IPS DF 4.7 (cell line): ENCODE measurements around the gene DNAAF1.
"Not testable (repeated sequence)": the region's sequence is repeated elsewhere in the genome, so short reads cannot be mapped to it uniquely, and the experiment has no call there.

Source experiments
- DNase-seq: peaks from one replicate; pipeline ENCODE4 v3.0.0-alpha.2; 2013; ENCODE audit warnings: low spot score; ENCODE audit errors: extremely low read depth

DNAAF1 gene

DNA sequence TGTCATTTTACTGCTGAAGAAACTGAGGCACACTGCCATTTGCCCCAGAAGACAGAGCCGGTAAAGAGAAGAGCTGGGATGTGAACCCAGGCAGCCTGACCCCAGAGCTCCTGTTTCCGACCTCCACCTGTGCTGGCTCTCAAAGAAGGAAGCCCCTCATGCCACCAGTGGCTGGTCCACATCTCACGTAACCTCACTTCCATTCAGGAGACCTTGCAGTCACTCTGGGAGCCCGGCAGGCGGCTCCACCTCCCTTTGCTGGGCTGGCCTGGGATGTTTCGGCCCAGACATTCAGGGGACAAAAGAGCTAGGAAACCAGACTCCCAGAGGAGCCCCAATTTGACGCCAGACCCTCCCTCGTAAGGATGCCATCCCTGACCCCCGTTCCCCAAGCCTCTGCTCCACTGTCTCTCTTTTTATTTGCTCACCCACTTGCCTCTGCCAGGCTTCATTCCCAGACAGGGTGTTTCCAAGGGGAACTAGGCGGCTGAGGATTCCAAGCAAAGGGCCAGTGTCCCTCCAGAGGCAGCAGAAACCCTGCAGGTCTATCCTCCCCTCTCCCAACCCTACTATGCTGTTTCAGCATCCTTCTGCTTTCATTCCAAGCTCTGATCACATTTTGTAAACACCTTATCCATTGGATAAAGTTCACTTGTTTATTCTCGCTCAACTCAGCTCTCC lies 38.9 kb downstream of the DNAAF1 start:
- no peak for DNase-seq

DNA sequence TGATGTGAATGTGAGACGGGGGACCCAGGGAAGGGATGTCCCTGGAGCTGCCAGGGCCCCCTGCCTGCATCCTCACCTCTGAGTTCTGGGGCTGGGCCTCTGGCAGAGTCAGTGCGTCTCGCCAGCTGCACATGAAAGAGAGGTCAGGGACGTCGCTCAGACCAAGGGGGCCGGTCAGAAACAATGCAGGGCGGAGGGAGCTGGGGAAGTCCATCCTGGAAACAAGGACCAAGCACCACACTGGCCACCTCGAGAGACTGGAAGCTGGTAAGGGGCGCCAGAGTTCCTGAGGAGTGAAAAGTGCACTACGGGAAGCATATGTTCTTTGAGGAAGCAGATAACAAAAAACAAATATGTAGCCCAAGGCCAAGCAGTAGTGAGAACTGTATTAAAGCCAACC lies 39.7 kb downstream of the DNAAF1 start:
- DNase-seq = no peak

DNA sequence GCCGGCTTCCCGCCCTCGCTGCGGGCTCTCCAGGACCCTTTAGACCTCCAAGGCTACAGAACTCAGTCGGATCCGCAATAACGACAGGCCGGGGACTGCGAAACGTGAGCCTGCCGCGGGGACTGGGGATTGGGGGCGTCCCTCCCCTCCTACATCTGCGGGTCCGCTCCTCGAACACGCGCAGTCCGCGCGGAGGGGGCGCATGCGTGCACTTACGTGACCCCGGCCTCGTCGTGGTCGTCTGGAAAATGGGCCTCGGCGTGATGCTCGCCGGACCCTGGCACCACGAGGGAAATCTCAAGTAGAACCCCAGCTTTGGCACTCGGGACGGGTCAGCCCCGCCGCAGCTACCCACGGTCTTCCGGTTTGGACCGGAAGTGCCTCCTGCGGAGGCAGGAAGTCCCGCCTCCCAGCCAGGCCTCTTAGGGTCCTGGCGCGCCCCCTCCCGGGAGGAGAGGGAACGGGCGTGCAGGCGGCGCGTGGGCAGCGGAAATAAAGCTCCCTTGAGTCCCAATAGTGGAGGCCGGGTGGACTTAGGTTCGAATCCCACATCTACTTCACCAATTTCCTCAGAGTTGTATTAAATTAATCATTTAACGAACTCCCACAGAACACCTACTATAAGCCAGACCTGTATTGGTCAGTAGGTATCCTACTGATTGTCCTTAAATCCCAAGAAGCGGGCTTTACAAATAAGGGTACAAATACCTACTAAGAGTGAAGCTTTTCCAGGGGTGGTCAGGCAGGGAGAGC lies 41.8 kb downstream of the DNAAF1 start, which contains the start of gene TAF1C:
TSS of gene TAF1C (minus strand) at position 373 of the 753 bp plus-strand sequence. CDS start 2,069 bp downstream, outside the sequence.
- peak; percentile 60 for DNase-seq

DNA sequence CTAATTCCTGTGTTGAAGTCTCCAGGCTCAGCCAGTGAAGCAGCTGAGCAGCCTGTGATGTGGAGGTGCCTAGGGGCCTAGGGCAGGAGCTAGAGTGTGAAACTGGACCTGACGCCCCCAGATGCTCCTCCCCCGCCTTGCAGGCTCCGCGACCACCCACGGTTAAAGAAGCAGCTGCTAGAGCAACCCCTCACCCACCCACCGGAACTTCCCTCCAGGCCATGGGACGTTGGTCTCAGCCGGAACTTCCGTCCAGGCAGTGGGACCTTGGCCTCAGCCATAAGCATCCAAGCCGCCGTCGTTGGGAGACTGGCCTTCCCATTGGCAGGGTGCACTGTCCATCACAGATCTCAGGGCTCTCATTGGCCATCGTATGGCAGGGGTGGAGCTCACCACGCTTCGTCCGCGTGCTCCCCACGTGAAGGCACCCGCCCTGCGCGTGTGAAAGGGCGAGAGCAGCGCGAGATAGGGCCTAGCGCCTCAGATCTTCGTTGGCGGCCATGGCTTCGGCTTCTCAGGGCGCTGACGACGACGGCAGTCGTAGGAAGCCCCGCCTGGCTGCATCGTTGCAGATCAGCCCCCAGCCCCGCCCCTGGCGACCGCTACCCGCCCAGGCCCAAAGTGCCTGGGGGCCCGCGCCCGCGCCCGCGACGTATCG lies 45.8 kb downstream of the DNAAF1 start, which contains the start of gene ADAD2:
TSS of gene ADAD2 (plus strand) at position 427 of the 658 bp plus-strand sequence. CDS start at position 501, 74 bp downstream.
- no peak for DNase-seq

DNA sequence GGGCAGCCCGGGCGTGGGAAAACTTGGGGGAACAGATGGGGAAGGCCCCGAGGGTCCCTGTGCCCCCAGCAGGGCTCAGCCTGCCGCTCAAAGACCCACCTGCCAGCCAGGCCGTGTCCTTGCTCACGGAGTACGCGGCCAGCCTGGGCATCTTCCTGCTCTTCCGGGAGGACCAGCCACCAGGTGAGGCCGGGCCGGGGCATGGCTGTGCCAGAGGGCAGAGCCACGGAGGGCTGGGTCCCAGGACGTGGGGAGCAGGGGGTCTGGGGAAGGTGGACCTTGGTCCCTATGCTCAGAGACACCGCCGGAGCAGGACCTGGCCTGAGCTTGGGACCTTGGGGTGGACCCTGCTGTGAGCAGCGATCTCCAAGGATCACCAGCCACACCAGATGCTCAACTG lies 46.4 kb downstream of the DNAAF1 start:
- no peak for DNase-seq

DNA sequence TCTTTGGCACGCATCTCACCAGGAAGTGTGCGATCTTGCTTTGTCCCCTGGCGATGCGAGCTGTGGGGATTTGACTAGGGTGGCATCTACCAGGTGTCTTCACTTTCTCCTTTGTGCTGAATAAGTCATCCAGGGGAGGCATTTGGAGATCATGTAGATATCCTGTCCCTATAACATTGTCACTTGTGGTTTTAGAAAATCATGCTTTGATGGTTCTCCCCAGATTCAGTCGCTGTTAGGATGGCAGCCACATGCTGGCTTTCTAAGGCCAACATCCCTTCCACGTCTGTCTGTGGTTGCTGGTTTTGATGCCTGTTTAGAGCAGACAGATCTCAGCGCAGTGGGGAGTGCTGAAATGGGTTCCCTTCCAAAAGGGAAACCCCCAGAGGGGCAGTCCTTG lies 48.4 kb downstream of the DNAAF1 start:
- no peak for DNase-seq

DNA sequence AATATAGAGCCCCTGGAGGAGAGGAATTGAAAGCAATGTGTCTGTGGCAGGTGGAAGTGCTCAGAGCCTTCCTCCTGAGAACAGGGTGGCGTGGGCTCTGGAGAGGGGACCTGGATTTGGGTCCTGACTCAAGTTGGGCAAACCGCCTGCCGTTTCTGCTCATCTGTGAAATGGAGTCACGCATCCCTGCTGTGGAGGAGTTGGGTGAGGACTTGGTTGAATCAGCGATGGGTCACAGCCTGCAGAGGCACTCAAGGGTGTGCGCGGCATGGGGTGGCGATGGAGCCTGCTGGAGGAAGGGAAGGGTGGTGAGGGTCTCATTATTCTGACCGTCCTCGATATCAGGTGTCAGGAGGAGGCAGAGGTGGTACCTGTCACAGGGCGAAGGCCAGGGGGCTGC lies 48.9 kb downstream of the DNAAF1 start:
- DNase-seq = no peak

DNA sequence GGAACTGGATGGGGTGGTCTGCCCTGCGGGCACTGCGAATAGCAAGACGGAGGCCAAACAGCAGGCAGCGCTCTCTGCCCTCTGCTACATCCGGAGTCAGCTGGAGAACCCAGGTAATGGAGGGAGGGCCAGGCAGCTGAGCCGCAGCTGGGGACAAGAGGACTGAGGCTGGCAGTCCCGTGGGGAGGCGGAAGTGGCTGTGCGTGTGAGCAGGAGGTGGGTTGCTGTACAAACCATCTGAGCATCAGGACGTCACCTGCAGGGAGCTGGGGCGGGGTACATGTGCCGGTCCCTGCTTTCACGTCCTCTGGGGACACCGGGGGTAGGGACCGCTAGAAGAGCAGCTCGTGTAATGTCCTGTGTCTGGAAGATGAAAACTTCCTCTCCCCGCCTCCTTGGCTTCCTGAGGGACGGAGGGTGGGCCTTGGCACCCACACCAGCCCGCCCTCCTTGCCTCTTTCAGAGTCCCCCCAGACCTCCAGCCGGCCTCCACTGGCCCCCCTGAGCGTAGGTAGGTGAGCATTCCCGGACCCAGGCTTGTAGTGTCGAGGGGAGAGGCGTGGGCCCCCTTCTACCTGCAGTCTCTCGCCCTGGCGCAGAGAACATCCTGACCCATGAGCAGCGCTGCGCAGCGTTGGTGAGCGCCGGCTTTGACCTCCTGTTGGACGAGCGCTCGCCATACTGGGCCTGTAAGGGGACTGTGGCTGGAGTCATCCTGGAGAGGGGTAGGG lies 49.5 kb downstream of the DNAAF1 start:
- DNase-seq = no peak

DNA sequence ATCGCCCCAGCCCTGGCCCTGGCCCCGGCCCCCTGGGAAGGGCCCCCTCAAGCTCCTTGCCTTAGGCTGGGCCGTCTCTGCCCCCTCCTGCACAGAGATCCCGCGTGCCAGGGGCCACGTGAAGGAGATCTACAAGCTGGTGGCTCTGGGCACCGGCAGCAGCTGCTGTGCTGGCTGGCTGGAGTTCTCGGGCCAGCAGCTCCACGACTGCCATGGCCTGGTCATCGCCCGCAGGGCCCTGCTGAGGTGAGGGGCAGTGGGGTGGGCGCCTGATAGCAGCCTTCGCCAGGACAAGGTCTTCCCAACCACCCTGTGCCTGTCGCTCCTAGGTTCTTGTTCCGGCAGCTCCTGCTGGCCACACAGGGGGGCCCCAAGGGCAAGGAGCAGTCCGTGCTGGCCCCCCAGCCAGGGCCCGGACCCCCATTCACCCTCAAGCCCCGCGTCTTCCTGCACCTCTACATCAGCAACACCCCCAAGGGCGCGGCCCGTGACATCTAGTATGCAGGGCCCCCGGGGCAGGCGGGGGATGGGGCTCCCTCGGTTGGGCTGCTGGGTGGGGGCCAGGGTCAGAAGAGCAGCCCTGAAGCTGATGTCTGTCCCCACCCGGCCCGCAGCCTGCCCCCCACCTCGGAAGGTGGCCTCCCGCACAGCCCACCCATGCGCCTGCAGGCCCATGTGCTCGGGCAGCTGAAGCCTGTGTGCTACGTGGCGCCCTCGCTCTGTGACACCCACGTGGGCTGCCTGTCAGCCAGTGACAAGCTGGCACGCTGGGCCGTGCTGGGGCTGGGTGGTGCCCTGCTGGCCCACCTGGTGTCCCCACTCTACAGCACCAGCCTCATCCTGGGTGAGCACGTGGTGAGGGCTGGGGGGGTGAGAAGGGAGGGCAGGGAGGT lies 50.3 kb downstream of the DNAAF1 start:
- DNase-seq = no peak

DNA sequence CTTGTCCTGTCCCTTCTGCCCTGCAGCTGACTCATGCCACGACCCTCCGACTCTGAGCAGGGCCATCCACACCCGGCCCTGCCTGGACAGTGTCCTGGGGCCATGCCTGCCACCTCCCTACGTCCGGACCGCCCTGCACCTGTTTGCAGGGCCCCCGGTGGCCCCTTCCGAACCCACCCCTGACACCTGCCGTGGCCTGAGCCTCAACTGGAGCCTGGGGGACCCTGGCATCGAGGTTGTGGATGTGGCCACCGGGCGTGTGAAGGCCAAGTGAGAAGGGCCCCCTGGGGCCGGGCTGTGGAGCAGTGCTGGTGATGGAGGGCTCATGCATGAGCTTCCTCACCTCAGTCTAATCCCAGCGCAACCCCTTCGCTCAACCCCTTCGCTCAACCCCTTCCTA lies 51.0 kb downstream of the DNAAF1 start:
- DNase-seq = no peak

DNA sequence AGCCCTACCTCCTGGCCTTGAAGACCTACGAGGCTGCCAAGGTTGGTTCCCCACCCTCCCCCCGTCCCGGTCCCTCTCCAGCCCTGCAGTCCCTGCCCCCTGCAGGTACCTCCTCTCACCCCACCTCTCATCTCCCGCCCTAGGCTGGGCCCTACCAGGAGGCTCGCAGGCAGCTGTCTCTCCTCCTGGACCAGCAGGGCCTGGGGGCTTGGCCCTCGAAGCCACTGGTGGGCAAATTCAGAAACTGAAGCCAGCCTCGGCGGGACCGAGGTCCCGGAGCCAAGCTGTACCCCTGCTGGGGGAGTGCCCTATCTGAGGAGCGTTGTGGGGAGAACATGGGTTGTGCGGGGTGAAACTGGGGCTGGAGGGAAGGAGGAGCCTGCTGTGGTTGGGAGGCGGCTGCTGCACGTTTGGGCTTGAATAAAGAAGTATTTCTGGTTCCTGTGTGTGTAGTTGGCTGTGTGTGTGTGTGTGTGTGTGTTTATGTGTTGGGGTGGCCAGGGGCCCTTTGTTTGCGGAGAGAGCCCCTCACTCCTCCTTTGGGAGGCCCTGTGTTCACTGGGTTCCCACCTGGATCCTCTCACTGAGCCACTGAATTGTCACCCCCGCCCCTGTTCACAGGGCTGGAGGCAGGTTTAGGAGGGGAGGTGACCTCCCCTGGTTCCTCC lies 51.8 kb downstream of the DNAAF1 start:
- no peak for DNase-seq

DNA sequence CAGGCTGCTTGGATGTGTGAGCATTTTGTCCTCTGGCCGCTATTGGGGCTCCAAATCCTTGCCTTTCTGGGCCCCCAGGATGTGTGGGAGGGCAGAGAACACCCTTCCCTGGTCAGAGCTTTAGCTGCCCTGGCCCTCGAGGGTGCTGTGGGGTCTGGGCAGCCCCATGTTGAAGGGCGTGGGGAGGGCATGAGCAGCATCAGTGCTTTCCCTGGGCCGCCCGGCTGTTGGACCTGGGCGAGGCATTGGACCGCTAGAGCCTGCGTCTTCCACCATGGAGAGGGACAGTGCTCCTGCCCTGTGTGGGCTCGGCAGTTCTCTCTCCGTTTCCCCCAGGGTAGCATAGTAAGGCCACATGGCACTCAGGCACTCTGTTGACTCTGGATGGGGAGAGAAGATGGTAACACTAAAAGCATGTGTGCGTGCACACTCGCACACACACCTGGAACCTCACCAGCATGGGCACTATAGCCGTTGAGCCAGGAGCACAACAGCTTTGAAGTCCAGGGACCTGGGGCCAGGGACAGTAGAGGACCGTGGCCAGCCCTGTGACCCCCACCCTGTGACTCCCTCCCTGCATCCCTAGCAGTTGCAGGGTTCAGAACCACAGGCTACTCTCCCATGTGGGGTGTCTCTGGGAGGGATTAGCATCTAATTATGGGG lies 52.5 kb downstream of the DNAAF1 start:
- no peak for DNase-seq

DNA sequence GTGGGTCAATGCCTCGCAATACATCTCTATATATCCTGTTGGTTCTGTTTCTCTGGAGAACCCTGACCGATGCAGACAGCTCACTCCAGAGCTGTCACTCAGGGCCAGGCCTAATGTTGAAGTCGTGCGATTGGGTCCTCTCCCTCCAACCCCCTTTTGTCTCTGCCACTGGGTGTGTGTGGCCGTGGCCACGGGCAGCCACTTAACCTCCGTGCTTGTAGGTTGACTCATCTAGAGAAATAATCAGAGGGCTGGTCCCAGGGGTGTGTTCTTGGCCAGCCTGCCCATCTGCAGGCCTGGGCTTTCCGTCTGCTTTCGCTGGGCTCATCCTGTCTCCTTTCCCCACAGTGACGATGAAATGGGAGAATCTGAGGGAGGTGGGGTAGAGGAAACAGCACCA lies 53.3 kb downstream of the DNAAF1 start:
- DNase-seq = no peak

DNA sequence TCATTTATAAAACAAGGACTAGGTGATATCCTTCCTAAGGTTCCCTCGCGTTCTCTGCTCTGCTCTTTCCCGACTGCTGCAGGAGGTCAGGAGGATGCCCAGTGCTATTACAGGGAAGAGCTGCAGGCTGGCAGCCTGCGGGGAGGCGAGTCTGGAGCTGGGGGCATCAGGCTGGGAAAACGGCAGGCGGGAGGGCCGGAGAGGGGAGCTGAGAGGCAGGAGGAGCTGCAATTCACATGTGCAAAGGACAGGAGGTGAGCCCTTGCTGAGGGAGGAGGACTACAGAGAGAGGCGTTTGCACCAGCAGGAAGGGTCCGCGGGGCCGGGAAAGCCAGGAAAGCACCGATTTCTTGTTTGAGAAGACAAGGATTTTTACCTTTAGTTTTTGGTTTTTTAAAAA lies 54.0 kb downstream of the DNAAF1 start:
- DNase-seq = no peak

DNA sequence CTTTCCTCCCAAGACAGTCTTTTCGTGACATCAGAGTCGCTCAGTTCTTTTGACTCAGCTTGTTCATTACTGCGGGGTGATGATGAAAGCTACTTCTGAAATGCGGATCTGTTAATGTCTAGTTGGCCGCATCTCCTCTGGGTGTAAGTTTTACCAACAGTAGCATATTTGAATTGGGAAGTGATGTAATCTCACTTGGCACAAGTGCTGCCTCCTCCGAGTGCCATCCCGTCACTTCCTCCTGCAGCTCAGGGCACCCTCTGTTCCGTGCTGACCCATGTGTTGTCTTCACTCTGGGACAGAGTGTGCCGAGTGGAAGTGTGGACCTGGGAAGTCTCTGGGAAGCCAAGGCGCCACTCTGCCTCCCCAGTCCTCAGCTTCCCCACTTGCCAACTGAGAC lies 54.8 kb downstream of the DNAAF1 start:
- DNase-seq = no peak

DNA sequence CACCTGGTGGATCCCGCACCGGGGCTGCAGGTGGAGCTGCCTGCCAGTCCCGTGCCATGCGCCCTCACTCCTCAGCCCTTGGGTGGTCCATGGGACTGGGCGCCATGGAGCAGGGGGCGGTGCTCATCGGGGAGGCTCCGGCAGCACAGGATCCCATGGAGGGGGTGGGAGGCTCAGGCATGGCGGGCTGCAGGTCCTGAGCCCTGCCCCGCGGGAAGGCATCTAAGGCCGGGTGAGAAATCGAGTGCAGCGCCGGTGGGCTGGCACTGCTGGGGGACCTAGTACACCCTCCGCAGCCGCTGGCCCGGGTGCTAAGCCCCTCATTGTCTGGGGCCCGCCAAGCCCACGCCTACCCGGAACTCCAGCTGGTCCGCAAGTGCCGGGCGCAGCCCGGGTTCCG lies 59.4 kb downstream of the DNAAF1 start:
- DNase-seq = not testable (repeated sequence)

DNA sequence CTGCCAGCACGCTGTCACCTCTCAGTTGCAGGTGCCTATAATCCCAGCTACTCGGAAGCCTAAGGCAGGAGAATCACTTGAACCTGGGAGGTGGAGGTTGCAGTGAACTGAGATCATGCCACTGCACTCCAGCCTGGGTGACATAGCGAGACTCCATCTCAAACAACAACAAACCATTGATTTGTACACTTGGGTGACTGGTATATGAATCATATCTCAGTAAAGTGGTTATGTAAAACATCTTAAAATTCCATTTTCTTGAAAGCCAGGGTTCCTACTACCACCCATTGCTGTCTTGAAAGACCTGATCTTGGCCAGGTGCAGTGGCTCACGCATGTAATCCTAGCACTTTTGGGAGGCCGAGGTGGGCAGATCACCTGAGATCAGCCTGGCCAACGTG lies 60.0 kb downstream of the DNAAF1 start:
- DNase-seq = not testable (repeated sequence)

DNA sequence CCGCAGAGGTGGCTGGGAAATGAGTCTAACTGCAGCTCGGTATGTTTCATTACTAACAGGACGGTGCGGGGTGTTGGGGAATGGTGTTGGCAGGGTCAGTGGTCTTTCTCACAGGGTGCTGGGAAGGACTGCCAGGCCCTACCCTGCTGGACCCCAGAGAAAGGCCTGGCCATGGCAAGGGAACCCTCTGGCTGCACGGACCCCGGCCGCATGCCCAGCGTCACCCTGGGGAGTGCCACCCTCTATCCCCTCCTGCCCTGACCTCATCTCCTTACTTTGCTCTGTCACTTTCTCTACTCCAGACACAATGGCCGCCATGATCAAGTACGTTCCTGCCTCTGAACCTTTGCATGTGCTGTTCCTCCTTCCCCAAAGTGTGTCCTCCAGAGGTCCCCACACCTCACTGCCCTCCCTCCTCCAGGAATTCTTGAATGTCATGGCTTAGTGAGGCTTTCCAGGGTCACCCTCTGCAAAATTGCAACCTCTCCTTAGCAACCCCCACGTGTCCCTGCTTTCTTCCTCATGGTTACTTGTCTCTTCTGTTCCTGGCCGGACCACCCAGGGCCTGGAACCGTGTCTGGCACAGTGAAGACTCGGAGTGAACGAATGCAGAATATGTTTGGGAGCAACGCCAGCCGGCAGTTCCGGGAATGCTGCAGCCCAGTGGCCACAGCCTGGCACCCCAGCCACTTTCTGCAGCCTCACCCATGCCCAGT lies 61.0 kb downstream of the DNAAF1 start:
- no peak for DNase-seq

DNA sequence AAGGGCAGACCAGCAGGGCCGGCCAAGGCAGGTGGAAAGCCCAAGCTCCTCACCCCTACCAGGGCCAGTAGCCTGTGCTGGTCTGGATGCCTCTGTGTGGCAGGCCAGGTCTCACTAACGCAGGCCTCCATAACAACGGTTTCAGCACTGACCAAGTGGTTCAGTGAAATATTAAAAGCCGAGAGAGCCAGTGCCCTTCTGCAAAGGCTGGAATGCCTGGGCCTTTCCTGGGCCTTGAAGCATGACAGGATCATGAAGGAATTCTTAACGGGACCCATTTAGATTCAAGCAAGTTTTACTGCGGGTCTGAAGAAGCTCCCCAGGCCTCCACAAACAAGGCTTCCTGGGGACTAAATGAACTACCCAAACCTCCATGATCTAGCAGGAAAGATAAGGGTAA lies 62.1 kb downstream of the DNAAF1 start:
- no peak for DNase-seq
